Skeletal muscle satellite cell (primary cell): Measurements from ENCODE around the gene C2orf81.

Source experiments
- H3K27me3 ChIP-seq: 2 replicates; pipeline ENCODE4 v1.7.0; 2013; ENCODE audit warnings: low read length; ENCODE audit not compliant: control insufficient read depth, insufficient read depth
- H3K36me3 ChIP-seq: 2 replicates; pipeline ENCODE4 v1.7.0; 2013; ENCODE audit warnings: mild to moderate bottlenecking, control low read depth, low read length; ENCODE audit not compliant: insufficient read depth
- H3K4me1 ChIP-seq: 2 replicates; pipeline ENCODE4 v1.7.0; 2013; ENCODE audit warnings: low read length; ENCODE audit not compliant: control insufficient read depth, insufficient read depth
- H3K4me2 ChIP-seq: 2 replicates; pipeline ENCODE4 v1.7.0; 2013; ENCODE audit warnings: mild to moderate bottlenecking, low read length
- H3K4me3 ChIP-seq: 2 replicates; pipeline ENCODE4 v1.7.0; 2013; ENCODE audit warnings: low read length
- H3K9ac ChIP-seq: 2 replicates; pipeline ENCODE4 v1.7.0; 2013; ENCODE audit warnings: mild to moderate bottlenecking, low read depth, low read length, moderate library complexity
- H3K9me3 ChIP-seq: replicated peaks from 2 replicates; pipeline ENCODE4 v1.7.0; 2013; ENCODE audit warnings: mild to moderate bottlenecking, control low read depth, low read length

C2orf81 gene

GRCh38 chr2:74417197-74417596, 4.2 kb downstream of the C2orf81 start:
- Histone ChIP-seq H3K36me3 (no peaks in the 10 kb centered on the region), H3K4me1 (peaks cover 21% of the 10 kb centered on the region), H3K4me3 (no peak overlapping the region), H3K27me3 (no peaks in the 10 kb centered on the region), H3K4me2 (no peak overlapping the region), H3K9me3 (no peaks in the 10 kb centered on the region), H3K9ac (no peak overlapping the region)

GRCh38 chr2:74416778-74417177, 4.6 kb downstream of the C2orf81 start:
- Histone ChIP-seq H3K4me2 (no peak overlapping the region), H3K9ac (no peak overlapping the region), H3K4me1 (peaks cover 19% of the 10 kb centered on the region), H3K27me3 (no peaks in the 10 kb centered on the region), H3K36me3 (no peaks in the 10 kb centered on the region), H3K4me3 (no peak overlapping the region), H3K9me3 (no peaks in the 10 kb centered on the region)

GRCh38 chr2:74415762-74416395, 5.5 kb downstream of the C2orf81 start:
- Histone ChIP-seq H3K9me3 (no peaks in the 10 kb centered on the region), H3K9ac (no peak overlapping the region), H3K4me3 (no peak overlapping the region)

GRCh38 chr2:74414881-74415761, 6.3 kb downstream of the C2orf81 start:
- Histone ChIP-seq H3K27me3 (no peaks in the 10 kb centered on the region), H3K9ac (peak overlapping the region; percentile 65), H3K9me3 (no peaks in the 10 kb centered on the region), H3K4me1 (peaks cover 15% of the 10 kb centered on the region), H3K4me2 (peak overlapping the region; percentile 89), H3K4me3 (peak overlapping the region; percentile 70), H3K36me3 (no peaks in the 10 kb centered on the region)

More at GRCh38 chr2:74415762-74416395, 5.5 kb downstream of the C2orf81 start:
- Histone ChIP-seq H3K27me3 (no peaks in the 10 kb centered on the region), H3K4me1 (peaks cover 15% of the 10 kb centered on the region), H3K36me3 (no peaks in the 10 kb centered on the region), H3K4me2 (peak overlapping the region; percentile 89)

GRCh38 chr2:74414441-74414840, 7.0 kb downstream of the C2orf81 start:
- Histone ChIP-seq H3K4me3 (peak overlapping the region; percentile 70), H3K9ac (peak overlapping the region; percentile 65), H3K27me3 (no peaks in the 10 kb centered on the region), H3K4me1 (peaks cover 15% of the 10 kb centered on the region), H3K4me2 (peak overlapping the region; percentile 89), H3K9me3 (no peaks in the 10 kb centered on the region), H3K36me3 (no peaks in the 10 kb centered on the region)

GRCh38 chr2:74413001-74413698, 8.3 kb downstream of the C2orf81 start:
- Histone ChIP-seq H3K4me1 (peaks cover 15% of the 10 kb centered on the region), H3K9me3 (no peaks in the 10 kb centered on the region), H3K4me3 (no peak overlapping the region), H3K4me2 (no peak overlapping the region), H3K27me3 (peaks cover 3% of the 10 kb centered on the region), H3K9ac (no peak overlapping the region), H3K36me3 (no peaks in the 10 kb centered on the region)

- no peak overlapping the region for H3K4me3 ChIP-seq
- no peak overlapping the region for H3K4me2 ChIP-seq
- no peaks in the 10 kb centered on the region for H3K36me3 ChIP-seq
- peaks cover 5% of the 10 kb centered on the region for H3K27me3 ChIP-seq
- H3K9me3 ChIP-seq = no peaks in the 10 kb centered on the region
- H3K9ac ChIP-seq = no peak overlapping the region
- H3K4me1 ChIP-seq = no peaks in the 10 kb centered on the region
Observed at GRCh38 chr2:74407682-74408081, 13.7 kb downstream of the C2orf81 start.

GRCh38 chr2:74406035-74406434, 15.4 kb downstream of the C2orf81 start:
- no peak overlapping the region for H3K4me3 ChIP-seq
- peaks cover 5% of the 10 kb centered on the region for H3K27me3 ChIP-seq
- no peaks in the 10 kb centered on the region for H3K4me1 ChIP-seq
- no peaks in the 10 kb centered on the region for H3K9me3 ChIP-seq
- no peak overlapping the region for H3K4me2 ChIP-seq
- H3K36me3 ChIP-seq = no peaks in the 10 kb centered on the region
- no peak overlapping the region for H3K9ac ChIP-seq

- Histone ChIP-seq H3K4me1 (no peaks in the 10 kb centered on the region), H3K27me3 (no peaks in the 10 kb centered on the region), H3K4me2 (no peak overlapping the region), H3K9me3 (no peaks in the 10 kb centered on the region), H3K9ac (no peak overlapping the region), H3K4me3 (no peak overlapping the region), H3K36me3 (no peaks in the 10 kb centered on the region)
Observed at GRCh38 chr2:74401891-74402290, 19.5 kb downstream of the C2orf81 start.

- Histone ChIP-seq H3K9ac (no peak overlapping the region), H3K27me3 (peaks cover 3% of the 10 kb centered on the region), H3K4me3 (no peak overlapping the region), H3K4me1 (no peaks in the 10 kb centered on the region), H3K36me3 (no peaks in the 10 kb centered on the region), H3K4me2 (no peak overlapping the region), H3K9me3 (no peaks in the 10 kb centered on the region)
Observed at GRCh38 chr2:74399785-74400184, 21.6 kb downstream of the C2orf81 start.

GRCh38 chr2:74396149-74396548, 25.3 kb downstream of the C2orf81 start:
- Histone ChIP-seq H3K4me3 (no peak overlapping the region), H3K4me2 (no peak overlapping the region)

More at GRCh38 chr2:74396149-74396548, 25.3 kb downstream of the C2orf81 start:
- H3K9me3 ChIP-seq = no peaks in the 10 kb centered on the region
- H3K36me3 ChIP-seq = no peaks in the 10 kb centered on the region
- H3K4me1 ChIP-seq = peaks cover 5% of the 10 kb centered on the region
- H3K27me3 ChIP-seq = peaks cover 3% of the 10 kb centered on the region
- no peak overlapping the region for H3K9ac ChIP-seq
